ENCODE data around the gene ABCG1. TPM values are rescaled to one million over a fixed set of nuclear protein-coding genes. Genes with fewer than 3 reads are reported as not detected.

Gene ABCG1
- total and polyA plus RNA-seq, 4 donors, result 1.6 to 9.7 (median 5.3) TPM

GRCh38 chr21:42220138-42220701 lies 1.3 kb downstream of the ABCG1 start:
- TF ChIP-seq EGR1 (IDR thresholded peaks at IDR 0.05; ENCODE audit: low read depth in 2 of 2), result no peak
- TF ChIP-seq RXRA (IDR thresholded peaks at IDR 0.05), result peak; percentile 86
- TF ChIP-seq SP1 (IDR thresholded peaks at IDR 0.05), result peak; percentile 44
- TF ChIP-seq FOXA1 (IDR thresholded peaks at IDR 0.05), result no peak
- peak in 1 of 2 donors; percentile 16 for TF ChIP-seq RAD21 (IDR thresholded peaks at IDR 0.05)
- TF ChIP-seq TAF1 (conservative IDR thresholded peaks at IDR 0.05), result no peak
- no peak for TF ChIP-seq REST (IDR thresholded peaks at IDR 0.05)
- no peaks in the 10 kb centered on the region for H3K9me3 ChIP-seq (ENCODE audit: control insufficient read depth in 4 of 4, low read length in 3 of 4)
- peak overlapping the region; percentile 37 to 56 for H3K9ac ChIP-seq (ENCODE audit: low read depth in 1 of 2, low read length in 2 of 2)
- H3K4me3 ChIP-seq (ENCODE audit: low read depth in 1 of 3, low read length in 3 of 3), result peak overlapping the region; percentile 27 to 63 (median 59)
- WGBS, result under 1% methylated on average over 26 of the region's 26 CpGs
- DNase-seq (ENCODE audit: low spot score), result peak; percentile 52
- H3K36me3 ChIP-seq (ENCODE audit: control insufficient read depth in 4 of 4, insufficient read depth in 3 of 4, low read depth in 1 of 4, low read length in 3 of 4), result no peaks in the 10 kb centered on the region
- no peaks in the 10 kb centered on the region for H3K27me3 ChIP-seq (ENCODE audit: control insufficient read depth in 4 of 4, insufficient read depth in 4 of 4, low read length in 3 of 4)
- peak overlapping the region; percentile 58 to 78 for H3K27ac ChIP-seq (ENCODE audit: low read depth in 1 of 2, low read length in 2 of 2)
- H3K4me1 ChIP-seq (ENCODE audit: control insufficient read depth in 4 of 4, insufficient read depth in 4 of 4, low read length in 3 of 4), result peaks cover 4 to 19% (median 10%) of the 10 kb centered on the region in 4 donors

GRCh38 chr21:42221581-42222345 lies 2.8 kb downstream of the ABCG1 start:
- Histone ChIP-seq H3K4me3 (ENCODE audit: low read depth in 1 of 3, low read length in 3 of 3) (no peak overlapping the region), H3K36me3 (ENCODE audit: control insufficient read depth in 4 of 4, insufficient read depth in 3 of 4, low read depth in 1 of 4, low read length in 3 of 4) (no peaks in the 10 kb centered on the region), H3K9me3 (ENCODE audit: control insufficient read depth in 4 of 4, low read length in 3 of 4) (no peaks in the 10 kb centered on the region), H3K27ac (ENCODE audit: low read depth in 1 of 2, low read length in 2 of 2) (no peak overlapping the region), H3K27me3 (ENCODE audit: control insufficient read depth in 4 of 4, insufficient read depth in 4 of 4, low read length in 3 of 4) (no peaks in the 10 kb centered on the region), H3K9ac (ENCODE audit: low read depth in 1 of 2, low read length in 2 of 2) (no peak overlapping the region), H3K4me1 (ENCODE audit: control insufficient read depth in 4 of 4, insufficient read depth in 4 of 4, low read length in 3 of 4) (peaks cover 4 to 19% (median 10%) of the 10 kb centered on the region in 4 donors)
- DNase-seq (ENCODE audit: low spot score), result no peak
- 79% methylated on average over 15 of the region's 15 CpGs for WGBS
- TF ChIP-seq RXRA (IDR thresholded peaks at IDR 0.05) (no peak), FOXA2 (IDR thresholded peaks at IDR 0.05) (no peak), SP1 (IDR thresholded peaks at IDR 0.05) (no peak), GABPA (IDR thresholded peaks at IDR 0.05 in 1 of 2, conservative IDR thresholded peaks at IDR 0.05 in 1 of 2) (no peak), RAD21 (IDR thresholded peaks at IDR 0.05) (no peak), EGR1 (IDR thresholded peaks at IDR 0.05; ENCODE audit: low read depth in 2 of 2) (no peak), HNF4A (conservative IDR thresholded peaks at IDR 0.05) (no peak), ZBTB33 (IDR thresholded peaks at IDR 0.05) (no peak), CTCF (IDR thresholded peaks at IDR 0.05; ENCODE audit: low read depth, low read length, missing input control) (no peak), FOXA1 (IDR thresholded peaks at IDR 0.05) (no peak), MAX (IDR thresholded peaks at IDR 0.05) (no peak), REST (IDR thresholded peaks at IDR 0.05) (no peak), TAF1 (conservative IDR thresholded peaks at IDR 0.05) (no peak), YY1 (IDR thresholded peaks at IDR 0.05) (no peak), JUND (IDR thresholded peaks at IDR 0.05) (no peak), NR2F2 (IDR thresholded peaks at IDR 0.05) (no peak), ATF3 (IDR thresholded peaks at IDR 0.05) (no peak), HNF4G (IDR thresholded peaks at IDR 0.05) (no peak)

All from liver (tissue), 9 donors.